GM20431 (cell line): ENCODE data around the gene CLIC6.

Experiments used
- in situ Hi-C: fragments of 300-500 bp; cut with MseI, MboI; formaldehyde crosslinking; loops from one replicate; pipeline ENCODE4 v1.15.0; 2020; ENCODE audit warnings: low sequenced_read_pairs; ENCODE audit not compliant: unreplicated experiment

Gene CLIC6

GRCh38 chr21:34668803-34669148 is at the start of gene CLIC6:
CLIC6 (plus strand) TSS chr21:34668994; CDS start chr21:34669389, 395 bp downstream.
- in situ Hi-C loops: no loop called here

DNA sequence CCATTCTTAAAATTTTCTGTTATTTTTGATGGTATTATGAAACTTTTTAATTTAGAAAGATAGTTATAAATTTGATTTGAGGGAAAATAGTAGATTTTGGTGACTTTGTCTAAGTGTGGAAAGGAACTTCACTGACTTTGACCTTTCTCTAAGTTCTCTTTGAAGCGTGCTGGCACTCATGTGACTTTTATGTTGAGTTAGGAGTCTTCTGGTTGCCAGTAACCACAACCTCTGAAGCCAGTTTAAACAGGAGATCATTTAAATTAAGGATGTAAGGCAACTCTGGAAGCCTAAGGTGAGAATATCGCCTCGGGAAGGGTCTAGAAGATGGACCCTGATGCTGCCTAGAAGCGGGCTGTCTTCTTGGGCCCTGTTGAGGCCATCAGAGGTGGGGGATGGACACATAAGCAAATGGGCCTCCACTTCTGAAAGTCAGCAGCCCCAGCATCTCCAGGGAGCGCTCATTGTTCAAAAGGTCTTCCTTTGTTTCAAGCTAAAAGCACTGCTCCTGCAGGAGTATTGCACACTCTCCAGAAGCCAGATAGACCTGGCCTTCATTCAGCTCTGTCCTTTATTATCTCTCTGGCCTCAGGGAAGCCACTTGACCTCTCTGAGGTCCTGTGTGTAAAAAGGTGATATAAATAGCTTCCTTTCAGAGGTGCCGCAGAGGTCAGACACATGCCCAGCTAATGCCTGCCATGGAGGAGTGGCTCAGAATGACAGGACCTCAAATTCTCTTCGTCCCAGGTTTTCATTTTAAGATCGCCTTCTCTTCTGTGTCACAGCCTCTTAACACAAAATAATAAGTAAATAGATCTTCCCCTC is 48.7 kb upstream of the CLIC6 start:
- in situ Hi-C loops: no loop called here

DNA sequence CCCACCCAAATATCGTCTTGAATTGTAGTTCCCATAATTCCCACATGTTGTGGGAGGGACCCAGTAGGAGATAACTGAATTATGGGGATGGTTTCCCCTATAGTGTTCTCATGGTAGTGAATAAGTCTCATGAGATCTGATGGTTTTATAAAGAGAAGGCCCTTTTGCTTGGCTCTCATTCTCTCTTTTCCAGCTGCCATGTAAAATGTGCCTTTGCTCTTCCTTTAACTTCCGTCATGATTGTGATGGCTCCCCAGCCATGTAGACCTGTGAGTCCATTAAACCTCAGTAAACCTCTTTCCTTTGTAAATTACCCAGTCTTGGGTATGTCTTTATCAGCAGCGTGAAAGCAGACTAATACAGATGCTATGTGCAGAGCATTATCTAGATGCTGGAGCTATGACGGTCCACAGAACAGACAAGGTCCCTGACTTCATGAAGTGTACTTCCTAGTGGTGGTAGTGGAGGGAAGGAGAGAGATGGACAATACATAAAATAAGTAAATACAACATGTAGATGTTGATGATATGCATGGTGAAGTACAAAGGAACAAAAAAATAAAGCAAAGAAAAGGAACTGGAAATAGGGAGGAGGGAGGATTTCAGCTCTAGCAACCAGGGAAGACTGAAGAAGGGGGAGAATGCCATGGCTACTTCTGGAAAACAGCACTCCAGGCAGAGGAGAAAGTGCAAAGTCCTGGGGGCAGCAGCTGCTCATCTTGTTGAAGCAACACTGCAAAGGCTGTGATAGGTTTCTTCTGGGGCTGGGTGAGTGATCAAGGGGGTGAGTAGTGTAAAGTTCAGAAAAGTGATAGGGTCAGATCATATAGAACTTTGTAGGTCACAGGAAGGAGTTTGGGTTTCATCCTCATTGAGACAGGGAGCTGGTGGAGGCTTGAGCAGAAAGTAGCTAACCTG is 47.1 kb upstream of the CLIC6 start:
- in situ Hi-C loops: no loop called here

DNA sequence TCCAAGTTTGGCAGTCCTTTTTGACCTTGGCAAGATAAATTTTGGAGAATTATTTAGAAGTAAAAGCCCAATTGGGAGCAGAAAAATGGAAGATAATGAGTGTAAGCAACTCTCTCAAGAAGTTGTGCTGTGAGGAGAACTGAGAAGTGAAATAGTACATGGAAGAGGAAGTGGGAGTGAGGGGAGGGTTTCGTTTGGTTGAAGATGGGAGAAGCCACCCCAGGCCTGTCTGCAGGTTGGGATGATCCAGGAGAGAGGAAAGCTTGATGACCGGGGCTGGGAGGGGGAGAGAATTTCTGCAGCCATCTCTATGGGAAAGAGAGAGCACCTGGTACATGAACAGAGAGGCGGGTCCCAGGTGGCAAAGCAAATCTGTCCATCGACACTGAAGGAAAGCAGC is 45.3 kb upstream of the CLIC6 start:
- in situ Hi-C loops: no loop called here

DNA sequence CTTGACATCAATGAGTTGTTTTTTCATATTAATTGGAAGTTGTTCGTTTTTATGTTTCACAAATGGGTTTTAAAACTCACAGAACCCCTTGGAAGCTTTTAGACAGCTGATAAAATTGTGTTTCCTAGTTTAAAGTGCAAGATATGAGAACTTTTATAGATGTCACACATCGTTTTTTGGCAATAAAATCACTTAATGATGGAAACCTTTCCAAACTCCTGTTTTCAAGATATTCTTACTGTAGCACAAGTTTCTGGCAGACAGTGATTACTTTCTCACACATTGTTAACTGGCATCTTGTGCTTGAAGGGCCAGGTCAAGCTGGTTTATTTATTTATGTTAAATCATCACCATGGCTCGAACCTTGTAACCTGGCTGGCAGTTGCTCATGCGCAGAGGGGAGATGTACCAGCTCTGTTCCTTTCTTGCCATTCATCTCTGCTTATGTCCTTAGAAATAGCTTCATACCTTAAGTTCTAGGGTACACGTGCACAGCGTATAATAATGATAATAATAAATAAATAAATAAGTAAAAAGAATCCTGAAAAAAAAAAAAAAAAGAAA is 43.7 kb upstream of the CLIC6 start:
- in situ Hi-C loops: no loop called here

DNA sequence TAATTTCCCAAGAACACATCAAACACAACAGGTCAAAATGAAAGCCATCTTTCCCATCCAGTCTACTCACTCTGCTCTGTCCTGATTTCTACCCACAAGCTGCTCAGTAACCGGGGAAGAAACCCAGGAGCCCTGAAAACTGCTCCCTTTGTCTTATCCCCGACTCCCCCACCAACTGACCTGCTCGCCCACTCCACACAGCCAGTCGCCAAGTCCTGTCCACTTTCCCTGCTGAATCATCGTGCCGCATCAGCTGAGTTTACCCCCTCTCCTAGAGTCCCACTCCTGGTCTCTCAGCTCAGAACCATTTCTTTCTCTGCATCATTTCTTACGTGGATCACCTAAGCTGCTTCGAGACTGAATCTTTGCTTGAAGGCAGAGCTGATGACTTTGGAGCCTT is 42.7 kb upstream of the CLIC6 start:
- in situ Hi-C loops: no loop called here

GRCh38 chr21:34630536-34631143 is 38.2 kb upstream of the CLIC6 start:
- in situ Hi-C loops: no loop called here

DNA sequence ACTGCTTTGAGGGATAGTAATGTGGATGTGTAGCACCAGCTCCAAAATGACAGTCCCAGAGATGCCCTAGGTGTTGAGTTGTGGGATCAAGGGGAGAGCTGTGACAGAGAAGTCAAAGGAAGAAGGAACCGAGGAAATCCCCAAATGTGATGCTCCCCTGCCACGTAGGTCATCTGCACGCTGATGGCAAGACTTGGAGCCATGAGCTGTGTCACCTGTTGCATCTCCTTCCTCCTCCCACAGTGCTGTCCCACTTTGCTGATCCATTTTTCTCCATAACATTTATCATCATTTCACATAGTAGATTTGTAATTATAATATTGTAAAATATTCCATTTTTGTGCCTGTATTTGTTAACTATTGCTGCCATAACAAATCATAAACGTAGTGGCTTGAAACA is 36.3 kb upstream of the CLIC6 start:
- in situ Hi-C loops: no loop called here

DNA sequence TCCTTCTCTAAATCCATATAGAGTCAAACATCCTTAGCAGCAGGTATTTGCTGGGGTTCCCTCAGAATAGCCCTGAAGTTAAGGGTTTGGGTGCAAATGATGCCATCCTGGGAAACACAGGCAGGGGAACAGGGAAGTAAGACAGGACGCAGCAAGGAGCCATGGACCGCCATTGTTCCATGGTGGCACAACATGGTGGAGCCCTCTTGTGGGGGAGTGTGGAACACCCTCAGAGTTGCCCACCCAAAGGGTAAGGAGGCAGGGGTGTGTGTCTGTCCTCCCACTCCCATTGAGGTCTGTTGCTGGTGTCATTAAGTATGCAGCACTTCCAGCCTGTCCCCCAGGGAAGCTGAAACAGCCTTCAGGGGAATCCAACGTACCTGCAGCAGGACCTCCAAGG is 33.5 kb upstream of the CLIC6 start:
- in situ Hi-C loops: no loop called here

- in situ Hi-C loops: no loop called here
These were observed 31.8 kb upstream of the CLIC6 start for GRCh38 chr21:34636961-34637360.

DNA sequence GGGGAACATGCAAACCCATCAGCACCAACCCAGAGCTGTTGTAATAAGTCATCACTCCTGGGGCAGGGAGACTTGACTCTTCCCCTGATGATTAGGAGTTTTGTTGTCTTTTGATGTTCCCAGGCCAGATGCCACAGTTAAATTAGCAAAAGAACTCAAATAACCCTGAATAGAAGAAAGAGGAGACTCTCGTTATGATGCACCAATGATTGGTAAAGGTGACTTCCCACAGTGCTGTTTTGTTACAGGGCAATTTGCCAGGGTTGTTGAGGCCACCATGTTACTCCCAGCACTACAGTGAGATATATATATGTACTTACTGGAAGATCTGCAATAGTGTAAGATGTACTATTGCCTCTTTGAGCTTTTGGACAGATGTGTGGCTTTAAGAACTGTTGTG is 29.5 kb upstream of the CLIC6 start:
- in situ Hi-C loops: no loop called here

DNA sequence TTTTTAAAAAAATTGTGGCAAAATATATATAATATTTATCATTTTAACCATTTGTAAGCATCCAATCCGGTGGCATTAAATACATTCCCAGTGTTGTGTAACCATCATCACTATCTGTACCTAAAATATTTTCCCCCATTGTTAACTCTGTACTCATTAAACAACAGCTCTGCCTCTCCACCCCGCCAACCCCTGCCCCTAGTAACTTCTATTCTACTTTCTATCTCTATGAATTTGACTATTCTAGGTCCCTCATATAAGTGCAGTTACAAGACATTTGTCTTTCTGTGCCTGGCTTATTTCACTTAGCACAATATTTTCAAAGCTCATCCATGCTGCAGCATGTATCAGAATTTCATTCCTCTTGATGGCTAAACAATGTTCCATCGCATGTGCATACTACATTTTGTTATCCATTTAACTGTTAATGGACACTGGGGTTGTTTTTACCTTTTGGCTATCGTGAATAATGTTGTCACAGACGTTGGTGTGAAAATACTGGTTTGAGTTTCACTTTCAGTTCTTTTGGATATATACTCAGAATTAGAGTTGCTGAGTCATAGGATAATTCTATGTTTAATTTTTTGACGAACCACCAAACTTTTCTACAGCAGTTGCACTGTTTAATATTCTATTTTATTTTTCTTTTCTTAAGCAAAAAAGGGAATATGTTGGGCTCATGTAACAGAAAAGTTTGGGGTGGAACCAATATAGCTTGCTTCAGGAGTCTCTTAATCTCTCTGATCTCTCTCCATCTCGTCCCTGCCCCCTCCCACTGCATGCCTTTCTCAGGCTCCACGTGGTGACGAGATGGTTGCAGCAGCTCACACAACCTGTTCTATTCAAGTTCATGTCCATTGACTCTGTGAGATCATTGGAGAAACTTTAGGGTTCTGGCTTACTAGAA is 28.7 kb upstream of the CLIC6 start:
- in situ Hi-C loops: no loop called here

DNA sequence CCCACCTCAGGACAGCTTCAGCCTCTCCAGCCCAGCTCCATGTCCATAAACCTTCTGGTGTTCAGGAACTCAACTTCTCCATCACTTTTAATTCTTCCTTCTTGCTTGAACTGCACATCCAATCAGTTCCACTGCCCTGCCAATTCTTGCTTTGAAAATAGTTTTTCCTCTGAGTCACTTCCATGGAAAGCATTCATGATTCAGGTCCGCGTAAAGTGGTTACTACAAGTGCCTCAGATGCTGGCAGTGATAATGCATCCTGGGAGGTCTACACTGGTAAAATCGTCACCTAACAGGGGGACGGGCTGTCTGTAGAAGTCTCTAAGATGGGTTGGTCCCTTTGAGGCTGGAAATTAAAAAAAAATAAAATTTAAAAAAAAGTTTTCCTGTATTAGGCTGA is 27.9 kb upstream of the CLIC6 start:
- in situ Hi-C loops: no loop called here

- in situ Hi-C loops: no loop called here
These were observed 26.4 kb upstream of the CLIC6 start for GRCh38 chr21:34642211-34643075.

DNA sequence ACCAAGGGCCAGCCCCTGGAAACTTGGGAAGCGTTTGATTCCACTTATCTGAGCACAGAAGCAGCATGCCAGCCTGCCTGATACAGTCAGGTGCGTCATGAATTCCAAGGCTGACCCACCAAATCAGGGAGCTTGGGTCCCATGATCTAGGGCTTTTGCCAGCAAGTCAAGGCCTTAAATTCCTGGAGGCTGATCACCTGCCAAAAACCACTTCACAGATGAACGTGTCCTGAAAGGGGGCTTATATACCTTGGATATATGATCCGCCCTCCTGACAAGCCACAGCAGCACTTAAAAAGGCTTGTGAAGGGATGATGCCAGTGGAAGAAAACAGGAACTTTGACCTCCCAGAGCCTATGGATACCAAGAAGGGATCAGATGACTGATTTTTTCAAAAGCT is 24.0 kb upstream of the CLIC6 start:
- in situ Hi-C loops: no loop called here

DNA sequence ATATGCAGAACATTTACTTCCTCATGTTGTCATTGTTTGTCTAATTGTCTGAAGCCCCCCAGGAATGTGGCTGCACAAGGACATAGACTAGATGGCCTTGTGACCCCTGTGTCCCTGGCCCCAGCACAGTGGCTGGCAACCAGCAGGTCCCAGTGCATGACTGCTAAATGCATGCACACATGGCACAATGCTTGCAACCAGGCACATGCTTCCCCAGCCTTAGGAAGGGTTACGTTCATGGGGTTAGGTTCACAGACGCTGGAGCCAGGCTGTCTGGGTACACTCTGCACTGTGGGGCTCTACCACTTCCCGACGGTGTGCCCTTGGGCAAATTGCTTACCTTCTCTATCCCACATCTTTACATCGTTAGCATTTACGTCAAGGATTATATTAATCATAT is 21.2 kb upstream of the CLIC6 start:
- in situ Hi-C loops: no loop called here

GRCh38 chr21:34648739-34649297 is 20.0 kb upstream of the CLIC6 start:
- in situ Hi-C loops: no loop called here

DNA sequence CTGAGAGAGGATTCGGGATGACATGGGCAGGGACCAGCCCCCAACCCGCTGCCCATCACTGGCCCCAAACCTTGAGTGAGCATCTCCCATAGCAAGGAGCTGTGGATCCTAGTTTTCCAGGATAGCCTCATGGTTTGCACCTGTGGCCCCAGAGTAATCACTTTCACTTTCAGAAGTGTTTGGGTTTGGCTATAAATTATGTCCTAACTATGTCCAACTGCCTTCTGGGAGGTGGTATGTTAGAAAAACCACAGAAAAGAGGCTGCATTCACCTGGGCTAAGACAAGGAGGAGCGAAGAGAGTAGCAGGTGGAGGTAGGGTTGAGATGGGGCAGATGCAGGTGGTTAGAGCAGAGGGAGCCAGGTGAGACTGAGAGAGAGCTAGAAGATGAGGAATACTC is 19.4 kb upstream of the CLIC6 start:
- in situ Hi-C loops: no loop called here
